GM18909 (cell line): ENCODE data around the gene SHD.
"Not testable (repeated sequence)": the region's sequence is repeated elsewhere in the genome, so short reads cannot be mapped to it uniquely, and the experiment has no call there.

Experiments used
- ATAC-seq: cut with Tn5 transposase; IDR thresholded peaks from one replicate; pipeline ENCODE4 v1.9.1; 2021; ENCODE audit warnings: mild to moderate bottlenecking; ENCODE audit not compliant: unreplicated experiment, poor library complexity

SHD gene

DNA sequence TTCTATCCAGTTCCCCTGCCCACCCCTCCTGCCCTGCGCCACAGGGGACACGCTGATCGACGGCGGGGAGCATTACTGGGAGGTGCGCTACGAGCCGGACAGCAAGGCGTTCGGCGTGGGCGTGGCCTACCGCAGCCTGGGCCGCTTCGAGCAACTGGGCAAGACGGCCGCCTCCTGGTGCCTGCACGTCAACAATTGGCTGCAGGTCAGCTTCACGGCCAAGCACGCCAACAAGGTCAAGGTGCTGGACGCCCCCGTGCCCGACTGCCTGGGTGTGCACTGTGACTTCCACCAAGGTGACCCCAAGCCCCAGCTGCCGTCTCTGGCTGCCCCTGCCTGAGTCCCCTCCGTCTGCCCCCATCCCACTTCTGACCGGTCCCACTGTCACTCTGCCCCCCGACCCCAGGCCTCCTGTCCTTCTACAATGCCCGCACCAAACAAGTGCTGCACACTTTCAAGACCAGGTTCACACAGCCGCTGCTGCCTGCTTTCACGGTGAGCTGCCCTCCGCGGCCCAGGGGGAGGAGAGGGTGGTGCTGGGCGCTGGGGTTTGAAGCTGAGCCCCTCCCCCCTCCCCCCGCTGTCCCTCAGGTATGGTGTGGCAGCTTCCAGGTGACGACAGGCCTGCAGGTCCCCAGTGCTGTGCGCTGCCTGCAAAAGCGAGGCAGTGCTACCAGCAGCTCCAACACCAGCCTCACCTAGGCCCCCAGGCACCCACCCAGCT lies 44.0 kb downstream of the SHD start:
- ATAC-seq, result no peak

DNA sequence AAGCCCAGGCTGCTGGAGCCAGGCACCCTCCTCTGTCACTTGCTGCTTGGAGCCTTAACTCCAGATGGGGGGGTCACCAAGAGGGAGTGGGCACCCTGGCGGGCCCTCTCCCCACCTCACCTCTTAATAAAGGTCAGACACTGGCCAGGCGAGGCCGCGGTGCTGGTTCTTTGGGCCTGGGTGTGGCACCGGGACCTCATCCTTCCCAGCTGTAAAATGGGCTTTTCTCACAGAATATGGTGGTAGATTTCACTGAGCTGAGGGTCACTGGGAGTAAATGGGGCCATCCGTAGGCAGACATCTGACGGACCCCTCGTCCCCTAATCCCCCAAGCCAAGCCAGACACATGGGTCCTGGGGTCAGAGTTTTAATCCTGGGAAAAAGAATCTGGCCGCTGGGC lies 44.6 kb downstream of the SHD start:
- no peak for ATAC-seq

GRCh38 chr19:4324228-4324627 lies 45.2 kb downstream of the SHD start:
- no peak for ATAC-seq

DNA sequence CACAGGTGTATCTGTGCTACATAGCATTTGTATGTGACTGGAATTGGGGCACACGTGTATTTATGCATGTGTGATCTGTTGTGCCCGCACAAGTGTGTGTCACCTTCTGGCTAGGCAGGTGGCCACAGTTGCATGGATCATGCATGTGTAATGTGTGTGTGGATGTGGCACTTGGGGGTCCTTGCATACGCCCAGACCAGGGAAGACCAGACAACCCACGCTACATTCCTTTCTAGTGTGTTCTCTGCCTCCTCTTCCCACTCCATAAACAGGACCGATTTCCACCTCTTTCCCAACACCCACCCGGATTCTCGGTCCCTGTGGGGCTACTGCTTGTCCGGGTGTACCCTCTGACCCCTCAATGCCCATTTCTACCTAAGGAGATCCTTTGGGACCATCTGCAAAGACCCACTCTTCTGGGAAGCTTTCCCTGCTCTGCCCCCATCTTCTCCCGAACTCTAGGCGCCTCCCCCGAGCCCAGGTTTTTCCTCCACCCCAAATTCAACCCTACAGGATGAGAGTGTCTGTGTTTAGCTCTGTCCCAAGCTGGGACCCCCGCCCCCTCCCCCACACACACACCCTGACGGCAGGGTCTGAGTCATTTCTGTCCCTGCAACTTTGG lies 47.3 kb downstream of the SHD start:
- no peak for ATAC-seq

DNA sequence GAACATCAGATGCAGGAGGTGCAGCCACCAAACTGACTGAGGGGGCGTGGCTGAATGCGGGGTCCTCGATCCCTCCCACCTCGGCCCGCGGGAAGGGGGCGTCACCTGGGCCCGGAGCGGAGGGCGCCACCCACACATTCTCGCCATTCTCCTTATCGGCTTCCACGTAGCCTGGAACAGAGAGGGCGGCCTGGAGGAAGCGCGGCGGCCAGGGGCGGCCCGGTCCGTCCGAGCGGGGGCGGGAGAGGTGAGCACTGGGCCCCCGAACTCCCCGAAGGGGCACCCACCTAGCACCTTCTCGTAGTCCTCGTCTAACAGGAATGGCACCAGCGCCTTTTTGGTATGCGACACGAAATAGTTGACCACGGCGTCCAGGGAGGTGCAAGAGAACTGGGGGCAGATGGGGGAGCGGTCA lies 47.8 kb downstream of the SHD start:
- ATAC-seq, result no peak

GRCh38 chr19:4327252-4327876 lies 48.3 kb downstream of the SHD start:
- ATAC-seq, result no peak

DNA sequence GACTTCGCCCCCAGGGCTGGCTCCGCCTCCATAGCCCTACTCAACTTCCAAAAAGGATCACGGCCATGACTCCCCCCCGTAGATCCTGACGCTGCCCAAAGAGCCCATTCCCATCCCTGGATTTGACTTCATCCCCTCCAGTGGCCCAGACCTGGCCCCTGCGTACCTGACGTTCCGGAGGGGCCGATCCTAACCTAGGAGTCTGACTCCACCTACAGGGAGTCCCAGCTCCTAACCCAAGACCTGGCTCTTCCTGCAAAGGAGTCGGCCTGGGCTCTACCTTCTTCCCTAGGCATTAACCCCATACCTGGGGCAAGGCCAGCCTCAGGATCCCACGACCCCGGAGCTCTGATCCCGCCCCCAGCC lies 48.8 kb downstream of the SHD start:
- no peak for ATAC-seq

DNA sequence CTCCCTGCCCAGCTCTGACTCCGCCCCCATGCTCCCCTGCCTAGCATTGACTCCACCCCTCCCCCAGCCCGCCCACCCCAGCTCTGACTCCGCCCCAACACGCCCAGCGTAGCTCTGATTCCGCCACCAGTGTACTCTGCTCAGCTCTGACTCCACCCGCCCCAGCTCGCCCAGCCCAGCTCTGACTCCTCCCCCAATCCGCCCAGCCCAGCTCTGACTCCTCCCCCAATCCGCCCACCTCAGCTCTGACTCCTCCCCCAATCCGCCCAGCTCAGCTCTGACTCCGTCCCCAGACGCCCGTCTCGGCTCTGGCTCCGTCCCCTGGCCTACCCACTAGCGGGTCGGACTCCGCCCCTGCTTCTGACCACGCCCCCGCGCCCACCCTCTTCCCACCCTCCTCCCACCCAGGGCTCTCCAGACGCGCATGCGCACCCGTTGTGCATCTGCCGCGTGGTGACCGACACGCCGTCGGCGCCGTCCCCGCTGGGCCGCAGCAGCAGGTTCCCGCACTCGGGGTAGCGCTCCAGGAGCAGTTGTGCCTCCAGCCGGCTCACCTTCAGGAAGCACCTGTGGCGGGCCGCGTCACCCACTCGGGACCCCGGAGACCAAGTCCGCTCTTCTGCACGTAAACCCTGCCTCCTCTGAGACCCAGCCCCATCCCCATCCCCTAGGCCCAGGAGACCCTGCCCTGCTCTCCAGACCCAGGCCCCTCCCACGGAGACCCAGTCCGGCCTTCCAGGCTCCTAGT lies 49.4 kb downstream of the SHD start:
- ATAC-seq, result peak; percentile 87

GRCh38 chr19:4328991-4329681 lies 50.1 kb downstream of the SHD start:
- ATAC-seq, result not testable (repeated sequence)

DNA sequence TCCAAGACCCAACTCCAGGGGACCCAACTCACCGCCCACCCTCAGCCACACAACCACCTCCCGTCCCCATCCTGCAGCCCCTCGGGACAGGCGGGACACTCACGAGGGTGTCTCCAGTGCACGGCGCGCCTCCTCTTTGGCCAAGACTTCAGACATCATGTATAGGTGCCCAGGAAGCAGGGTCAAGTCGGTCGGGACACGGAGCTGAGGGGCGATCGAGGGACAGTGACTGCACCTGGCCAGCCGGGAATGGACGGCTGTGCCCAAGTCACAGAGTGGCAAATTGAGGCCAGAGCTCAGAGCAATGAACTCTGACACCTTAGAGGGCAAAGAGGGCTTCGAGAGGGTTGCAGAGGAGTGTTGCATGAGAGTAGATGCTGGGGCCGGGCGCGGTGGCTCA lies 50.8 kb downstream of the SHD start:
- no peak for ATAC-seq

- ATAC-seq, result no peak
Measured at GRCh38 chr19:4334929-4335570, 56.0 kb downstream of the SHD start.

DNA sequence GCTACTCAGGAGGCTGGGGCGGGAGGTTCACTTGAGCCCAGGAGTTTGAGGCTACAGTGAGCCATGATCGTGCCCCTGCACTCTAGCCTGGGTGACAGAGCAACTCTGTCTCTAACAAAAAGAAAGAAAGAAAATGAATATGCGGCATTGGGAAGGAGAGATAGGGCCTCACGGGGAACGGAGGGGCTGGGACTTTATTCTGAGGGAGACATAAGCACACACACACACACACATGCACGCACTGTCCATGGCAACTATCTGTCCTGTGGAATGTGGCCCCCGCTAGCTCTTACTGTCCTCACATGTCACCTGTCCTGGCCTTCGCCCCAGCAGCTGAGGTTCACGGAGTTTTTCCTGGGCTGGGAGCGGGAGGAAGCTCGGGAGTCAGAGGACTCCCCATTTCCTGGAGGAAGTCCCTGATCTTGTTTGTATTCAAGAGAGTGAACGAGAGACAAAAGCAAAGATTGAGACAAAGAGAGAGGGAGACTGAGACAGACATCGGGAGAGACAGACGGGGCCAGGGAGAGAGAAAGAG lies 58.9 kb downstream of the SHD start:
- no peak for ATAC-seq

- ATAC-seq, result no peak
Measured at GRCh38 chr19:4338441-4339355, 59.6 kb downstream of the SHD start, which contains the start of gene STAP2. TSS of gene STAP2 (minus strand) at chr19:4338827. CDS start at chr19:4338753, 74 bp downstream.
